Esophagus muscularis mucosa (tissue), 4 donors: ENCODE measurements around the gene MAP7. TPM values are rescaled to one million over a fixed set of nuclear protein-coding genes. Genes with fewer than 3 reads are reported as not detected.

Experiments
- DNase-seq: peaks from one replicate; pipeline ENCODE4 v3.0.0-alpha.2; 2017; ENCODE audit errors: extremely low spot score
- H3K27ac ChIP-seq, 4 donors: fragments of 200-600 bp; sonication (generic); replicated peaks in 1 of 4; 1 replicate in 3 of 4; 2 replicates in 1 of 4; pipeline ENCODE4 v1.5.1; 2016 to 2019; ENCODE audit warnings: mild to moderate bottlenecking in 1 of 4
- H3K27me3 ChIP-seq, 4 donors: fragments of 200-600 bp; sonication (generic); one replicate each; pipeline versions ENCODE4 v1.5.1 to v1.6.0; 2016 to 2019
- H3K36me3 ChIP-seq, 4 donors: fragments of 200-600 bp; sonication (generic); one replicate each; pipeline ENCODE4 v1.5.1; 2016 to 2019
- H3K4me1 ChIP-seq, 4 donors: fragments of 200-600 bp; sonication (generic); one replicate each; pipeline ENCODE4 v1.5.1; 2016 to 2019
- H3K4me3 ChIP-seq, 4 donors: fragments of 200-600 bp; sonication (generic); 1 replicate in 2 of 4; 2 replicates in 2 of 4; pipeline ENCODE4 v1.5.1; 2016 to 2019; ENCODE audit warnings: mild to moderate bottlenecking in 4 of 4, moderate library complexity in 1 of 4
- H3K9me3 ChIP-seq, 4 donors: fragments of 200-600 bp; sonication (generic); 1 replicate in 3 of 4; 2 replicates in 1 of 4; pipeline ENCODE4 v1.5.1; 2016 to 2019
- CTCF ChIP-seq, 3 experiments: fragments of 200-600 bp in 2 of 3; fragments of 450-650 bp in 1 of 3; sonication (generic) in 2 of 3; IDR thresholded peaks; one replicate each; pipeline ENCODE4 v1.5.1; 2017 to 2019; ENCODE audit warnings: antibody characterized with exemption in 3 of 3, mild to moderate bottlenecking in 2 of 3, moderate library complexity in 1 of 3
- EP300 ChIP-seq: sonication (generic); formaldehyde crosslinking; IDR thresholded peaks from one replicate; pipeline ENCODE4 v1.6.1; 2017; ENCODE audit warnings: antibody characterized with exemption
- POLR2A ChIP-seq: fragments of 450-650 bp; IDR thresholded peaks from one replicate; pipeline ENCODE4 v1.6.1; 2017; ENCODE audit warnings: antibody characterized with exemption, moderate library complexity, mild to moderate bottlenecking, low read depth
- POLR2AphosphoS5 ChIP-seq, 2 donors: sonication (generic); formaldehyde crosslinking; IDR thresholded peaks; one replicate each; pipeline ENCODE4 v1.6.1; 2017; ENCODE audit warnings: antibody characterized with exemption in 2 of 2
- WGBS: methylation state at CpG from one replicate; pipeline ENCODE4 v1.1.5; 2018; 5-methylcytosine and 5-hydroxymethylcytosine counted together
- intact Hi-C: fragments of 100-400 bp; cut with DNase I; formaldehyde crosslinking; loops from one replicate; pipeline ENCODE4 v1.15.1; 2023
- total RNA-seq, 4 donors: library from RNA; depleted of rRNA; stranded (reverse); fragments of >200 nt; gene quantifications; one replicate each; pipeline versions ENCODE4 v1.1.0 to v1.2.1, GENCODE V29; 2016

The MAP7 gene
- total RNA-seq, 4 donors from 2014 or later = 1.7 to 2.9 (median 2.0) TPM

GRCh38 chr6:136510782-136511181 lies 39.4 kb downstream of the MAP7 start:
- no peaks in the 10 kb centered on the region for H3K27me3 ChIP-seq
- H3K9me3 ChIP-seq = no peaks in the 10 kb centered on the region
- 81% methylated on average over 4 of the region's 4 CpGs for WGBS
- no peaks in the 10 kb centered on the region for H3K36me3 ChIP-seq
- intact Hi-C loops = no loop called here
- peak; percentile 17 for DNase-seq
- no peaks in the 10 kb centered on the region for H3K4me1 ChIP-seq
- TF ChIP-seq POLR2AphosphoS5 (IDR thresholded peaks at IDR 0.05) = no peak
- TF ChIP-seq POLR2A = no peak
- no peak for TF ChIP-seq CTCF (IDR thresholded peaks at IDR 0.05)
- TF ChIP-seq EP300 = no peak
- H3K4me3 ChIP-seq = no peak overlapping the region
- H3K27ac ChIP-seq = no peak overlapping the region

- Histone ChIP-seq H3K27ac (no peak overlapping the region), H3K9me3 (no peaks in the 10 kb centered on the region), H3K4me3 (no peak overlapping the region), H3K4me1 (no peaks in the 10 kb centered on the region), H3K36me3 (no peaks in the 10 kb centered on the region), H3K27me3 (no peaks in the 10 kb centered on the region)
- TF ChIP-seq CTCF (IDR thresholded peaks at IDR 0.05) (no peak), POLR2AphosphoS5 (IDR thresholded peaks at IDR 0.05) (no peak), EP300 (no peak), POLR2A (no peak)
- intact Hi-C loops = no loop called here
- peak; percentile 53 for DNase-seq
- over 99% methylated on average over 5 of the region's 5 CpGs for WGBS
Measured at GRCh38 chr6:136510299-136510698, 39.9 kb downstream of the MAP7 start.

GRCh38 chr6:136508725-136509392 lies 41.4 kb downstream of the MAP7 start:
- DNase-seq = no peak
- Histone ChIP-seq H3K36me3 (no peaks in the 10 kb centered on the region), H3K4me3 (no peak overlapping the region), H3K4me1 (no peaks in the 10 kb centered on the region), H3K9me3 (no peaks in the 10 kb centered on the region), H3K27ac (no peak overlapping the region), H3K27me3 (no peaks in the 10 kb centered on the region)
- WGBS = 66% methylated on average over 1 of the region's 1 CpG
- TF ChIP-seq POLR2AphosphoS5 (IDR thresholded peaks at IDR 0.05) (no peak), CTCF (IDR thresholded peaks at IDR 0.05) (no peak), POLR2A (no peak), EP300 (no peak)
- intact Hi-C loops = no loop called here

GRCh38 chr6:136506124-136506799 lies 44.0 kb downstream of the MAP7 start:
- DNase-seq = no peak
- intact Hi-C loops = no loop called here
- Histone ChIP-seq H3K27ac (no peak overlapping the region), H3K27me3 (no peaks in the 10 kb centered on the region), H3K4me3 (no peak overlapping the region), H3K9me3 (no peaks in the 10 kb centered on the region), H3K4me1 (no peaks in the 10 kb centered on the region), H3K36me3 (no peaks in the 10 kb centered on the region)
- TF ChIP-seq POLR2A = no peak
- TF ChIP-seq POLR2AphosphoS5 (IDR thresholded peaks at IDR 0.05) = no peak
- no peak for TF ChIP-seq EP300
- no peak for TF ChIP-seq CTCF (IDR thresholded peaks at IDR 0.05)
- 80% methylated on average over 5 of the region's 5 CpGs for WGBS
